Stimulated activated naive CD8-positive, alpha-beta T cell treated with anti-CD3 and anti-CD28 coated beads, Interleukin-15, Interleukin-2, amounts not matched to agents 100 U/mL and 50 U/mL, for 24 hours (primary cell): ENCODE measurements around the gene DCHS2.
A peak's percentile ranks its signal among the peaks of the same experiment; 100 is the strongest.

Source experiments
- ATAC-seq: fragments of 150-1000 bp; cut with Tn5 transposase; one replicate; pipeline ENCODE4 v1.10.0; 2021
- DNase-seq: peaks from one replicate; pipeline ENCODE4 v3.0.0; 2021

Gene DCHS2

DNA sequence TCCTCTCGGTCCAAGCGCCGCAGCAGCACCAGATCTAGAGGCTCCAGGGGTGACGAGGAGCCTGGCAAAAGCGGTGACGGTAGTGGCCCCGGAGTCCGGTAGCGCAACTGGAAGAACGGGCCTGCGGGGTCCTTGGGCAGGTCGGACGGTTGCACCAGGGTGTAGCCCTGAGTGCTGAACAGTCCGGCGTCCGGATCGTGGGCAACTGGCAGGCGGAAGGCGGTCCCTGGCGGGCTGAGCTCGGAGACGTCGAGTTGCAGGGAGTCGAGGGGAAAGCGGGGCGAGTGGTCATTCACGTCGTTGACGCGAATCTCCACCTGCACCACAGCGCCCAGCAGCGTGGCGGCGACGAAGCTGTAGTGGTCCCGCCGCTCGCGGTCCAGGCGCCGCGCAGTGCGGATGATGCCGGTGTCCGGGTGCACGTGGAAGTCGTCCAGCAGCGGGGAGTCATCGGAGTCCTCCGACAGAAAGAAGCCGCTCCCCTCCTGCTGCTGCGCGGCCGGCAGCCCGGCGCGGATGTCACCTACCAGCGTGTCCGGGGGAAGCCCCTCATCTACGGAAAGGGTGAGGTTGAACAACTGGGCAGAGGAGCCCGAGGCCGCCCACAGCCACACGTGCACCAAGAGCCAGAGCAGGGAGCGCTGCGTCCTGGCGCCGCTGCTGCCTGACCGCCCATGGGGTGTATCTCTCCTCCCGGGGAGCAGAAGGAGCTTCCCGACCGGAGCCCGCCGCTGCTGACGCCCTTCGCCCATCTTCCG is 837 bp downstream of the DCHS2 start:
- DNase-seq (peak; percentile 39), ATAC-seq (peak; percentile 57)

DNA sequence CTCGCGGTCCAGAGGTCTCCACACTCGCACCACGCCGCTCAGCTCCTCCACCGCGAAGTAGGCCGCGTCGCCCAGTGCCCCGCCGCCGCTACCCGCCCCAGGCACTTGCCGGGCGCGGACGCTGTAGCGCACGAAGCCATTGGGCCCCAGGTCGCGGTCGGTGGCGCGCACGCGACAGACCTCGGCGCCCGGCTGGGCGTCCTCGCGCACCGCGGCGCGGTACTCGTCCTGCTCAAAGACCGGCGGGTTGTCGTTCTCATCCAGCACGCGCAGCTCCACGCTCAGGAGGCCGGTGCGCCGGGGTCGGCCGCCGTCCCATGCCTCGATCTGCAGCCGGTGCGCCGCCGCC is 1.4 kb downstream of the DCHS2 start:
- DNase-seq (peak; percentile 4), ATAC-seq (no peak)

DNA sequence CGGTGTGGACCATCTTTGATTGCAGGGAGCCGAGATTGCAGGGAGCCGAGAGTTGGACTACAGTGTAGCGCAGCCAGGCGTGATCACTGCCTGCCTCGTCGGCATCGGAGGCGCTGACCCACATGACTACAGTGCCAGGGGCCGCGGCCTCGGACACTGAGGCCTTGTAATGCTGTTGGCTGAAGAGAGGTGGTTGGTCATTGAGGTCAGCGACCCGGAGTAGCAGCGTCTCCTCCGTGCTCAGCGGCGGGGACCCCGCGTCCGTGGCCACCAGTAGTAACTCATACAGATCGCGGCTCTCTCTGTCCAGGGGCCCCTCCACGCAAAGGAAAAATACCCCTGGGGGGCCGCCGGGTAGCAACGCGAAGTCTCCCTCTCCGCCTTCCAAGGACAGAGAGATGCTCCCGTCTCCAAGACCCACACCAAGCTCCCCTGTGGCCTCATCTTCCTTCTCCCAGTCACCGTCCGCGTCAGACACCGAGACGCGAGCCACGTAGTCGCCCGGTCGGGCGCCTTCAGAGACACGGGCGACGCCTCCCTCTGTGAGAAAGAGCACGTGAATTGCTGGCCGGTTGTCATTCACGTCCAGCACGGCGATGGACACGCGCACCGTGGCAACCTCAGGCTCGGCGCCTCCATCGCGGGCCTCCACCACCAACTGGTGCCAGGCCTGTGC is 1.9 kb downstream of the DCHS2 start:
- no peak for ATAC-seq
- DNase-seq: no peak

DNA sequence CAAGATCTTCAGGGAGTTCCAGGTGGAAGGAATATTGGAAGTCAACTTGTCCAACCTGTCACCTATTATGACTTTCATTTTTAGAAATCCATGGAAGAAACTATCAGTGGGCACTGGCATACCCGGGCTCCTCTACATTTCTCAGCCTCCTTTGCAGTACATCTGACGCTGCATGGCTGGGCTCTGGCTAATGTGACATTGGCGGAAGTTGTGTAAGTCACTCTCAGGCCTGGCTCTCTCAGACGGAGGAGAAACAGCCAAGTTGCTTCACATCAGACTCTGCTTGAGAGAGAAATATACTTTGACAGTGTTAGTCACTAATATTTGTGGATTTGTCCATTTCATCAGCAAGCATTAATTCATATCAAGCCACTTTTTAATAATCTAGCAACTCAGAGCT is 4.5 kb downstream of the DCHS2 start:
- ATAC-seq: no peak
- DNase-seq: no peak

DNA sequence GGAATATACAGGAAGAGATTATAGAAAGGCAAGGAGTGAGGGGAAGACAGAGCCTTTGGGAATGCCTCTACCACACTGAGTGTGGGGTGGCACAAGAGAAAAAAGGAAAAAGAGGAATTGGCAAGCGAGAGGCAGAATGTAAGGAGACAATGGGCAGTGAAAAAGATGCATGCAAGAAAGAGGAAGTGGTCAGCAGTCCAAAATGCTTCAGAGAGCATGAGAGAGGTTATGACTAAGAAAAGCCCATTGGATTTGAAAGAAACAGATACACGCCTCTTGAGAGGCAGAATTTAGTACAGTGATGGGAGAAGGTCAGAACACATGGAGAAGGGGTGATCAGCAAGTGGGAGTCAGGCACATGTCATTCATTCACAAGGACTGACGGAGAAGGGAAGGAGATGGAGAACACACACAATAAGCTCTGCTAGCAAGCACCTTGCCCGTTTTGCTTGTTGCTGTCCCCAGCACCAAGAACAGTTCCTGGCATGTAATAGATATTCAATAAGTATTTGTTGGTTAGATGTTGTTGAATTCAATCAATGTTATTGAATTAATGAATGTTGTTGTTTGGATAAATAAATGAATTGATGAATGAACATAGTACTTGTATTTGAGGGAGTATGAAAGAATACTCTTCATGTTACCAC is 6.3 kb downstream of the DCHS2 start:
- DNase-seq (no peak), ATAC-seq (no peak)

DNA sequence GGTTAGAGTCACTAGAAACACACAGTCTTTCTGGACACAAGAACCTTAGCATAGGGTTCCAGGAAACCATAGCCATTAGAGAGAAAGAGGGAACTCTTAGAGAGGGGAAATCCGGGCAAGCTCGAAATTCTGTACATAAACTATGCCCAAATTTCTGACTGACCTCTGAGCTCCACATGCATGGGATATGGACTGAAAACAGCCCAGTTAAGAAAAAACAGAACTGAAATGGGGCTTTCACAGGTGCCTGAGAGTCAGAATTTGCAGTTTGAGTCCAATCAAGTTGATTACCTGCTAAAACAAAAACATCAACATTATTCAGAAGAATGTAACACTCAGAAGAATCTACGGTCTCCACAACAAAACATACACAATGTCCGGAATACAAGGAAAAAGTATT is 13.1 kb downstream of the DCHS2 start:
- no peak for ATAC-seq
- DNase-seq: no peak

DNA sequence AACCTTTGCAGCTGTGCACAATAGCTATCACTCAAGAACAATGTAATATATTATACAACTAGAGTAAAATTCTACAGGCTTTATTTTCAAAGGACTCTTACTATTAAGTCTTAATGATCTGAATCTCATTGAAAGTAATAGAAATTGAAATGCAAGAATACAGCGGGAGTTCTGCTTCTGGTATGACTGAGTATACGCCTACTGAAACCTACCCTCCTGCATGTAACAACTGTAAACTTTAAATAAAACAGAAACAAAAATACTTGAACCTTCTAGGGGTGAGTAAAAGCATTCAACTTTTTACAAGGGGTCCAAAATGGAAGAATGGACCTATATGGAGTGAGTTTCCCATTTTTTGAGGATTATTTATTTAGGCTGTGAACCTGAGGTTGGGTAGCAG is 13.5 kb downstream of the DCHS2 start:
- DNase-seq: no peak
- ATAC-seq: no peak

DNA sequence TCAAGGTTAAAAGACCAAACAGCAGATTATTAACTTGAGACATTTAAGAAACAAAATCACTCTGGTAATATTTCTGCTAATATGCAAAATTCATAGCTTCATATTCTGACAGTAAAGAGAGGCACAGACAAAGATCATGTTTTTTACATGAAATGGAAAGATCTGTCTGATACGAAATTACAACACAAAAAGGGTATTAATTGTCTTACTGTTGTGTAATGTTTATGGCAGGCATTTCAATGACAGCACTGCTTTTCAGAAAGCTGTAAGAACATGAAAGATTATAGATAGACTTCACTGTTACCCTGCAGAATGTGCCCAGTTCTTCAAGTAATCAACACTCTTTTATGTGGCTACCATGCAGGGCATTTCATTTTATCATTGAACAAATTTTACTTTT is 15.4 kb downstream of the DCHS2 start:
- ATAC-seq (no peak), DNase-seq (no peak)

DNA sequence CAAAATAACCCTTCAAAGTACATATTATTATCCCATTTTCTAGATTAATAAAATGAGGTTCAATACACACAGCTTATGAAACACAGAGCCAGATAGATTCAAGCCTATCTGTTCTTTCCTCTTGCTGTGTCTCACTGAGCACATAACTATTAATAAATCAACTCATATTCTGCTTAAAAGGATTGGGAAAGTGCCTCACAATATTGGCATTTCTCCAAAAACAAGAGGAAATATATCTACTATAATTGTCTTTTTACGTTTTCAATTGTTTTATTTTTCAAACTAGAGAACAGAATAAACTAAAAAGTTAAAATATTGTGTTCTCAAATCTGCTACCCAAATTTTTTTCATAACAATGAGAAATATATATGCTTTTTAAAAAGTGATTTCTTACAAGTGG is 15.8 kb downstream of the DCHS2 start:
- ATAC-seq: no peak
- no peak for DNase-seq

DNA sequence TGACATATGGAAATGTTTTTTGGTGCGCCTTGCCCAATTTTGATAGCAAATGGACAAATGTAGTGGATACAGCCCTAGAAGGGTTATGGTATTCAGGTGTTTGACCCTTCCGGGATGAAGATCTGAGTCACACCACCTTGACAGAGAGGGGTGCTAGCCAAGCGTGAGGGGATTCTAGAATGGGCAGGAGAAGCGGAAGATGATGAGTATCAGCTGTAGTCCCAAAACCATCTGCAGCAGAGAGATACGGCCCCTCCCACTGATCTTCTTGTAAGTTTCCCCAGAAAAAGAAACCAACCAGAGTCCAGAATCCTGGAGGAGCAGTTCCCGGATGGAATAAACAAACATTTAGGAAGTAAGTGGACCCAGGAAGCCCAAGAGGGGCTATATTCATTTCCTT is 18.1 kb downstream of the DCHS2 start:
- DNase-seq (no peak), ATAC-seq (no peak)

DNA sequence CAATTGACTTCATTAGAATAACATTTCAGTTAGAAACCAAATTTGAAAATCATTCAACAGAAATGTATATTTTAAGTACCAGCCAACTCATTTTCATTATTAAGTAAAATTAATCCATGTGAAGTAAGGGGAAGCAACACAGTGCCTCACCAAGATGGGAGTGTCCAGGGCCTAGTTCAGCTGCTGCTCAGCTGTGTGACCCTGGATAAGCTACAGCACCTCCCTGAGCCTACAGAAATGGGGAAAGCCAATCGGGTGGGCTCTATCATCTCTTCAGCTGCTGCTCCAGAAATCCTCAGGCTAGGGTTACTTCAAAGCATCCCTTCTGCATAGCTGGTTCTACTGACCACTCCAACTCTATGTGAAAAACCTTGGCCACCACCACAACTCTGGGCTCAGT is 18.7 kb downstream of the DCHS2 start:
- DNase-seq: no peak
- ATAC-seq: no peak

DNA sequence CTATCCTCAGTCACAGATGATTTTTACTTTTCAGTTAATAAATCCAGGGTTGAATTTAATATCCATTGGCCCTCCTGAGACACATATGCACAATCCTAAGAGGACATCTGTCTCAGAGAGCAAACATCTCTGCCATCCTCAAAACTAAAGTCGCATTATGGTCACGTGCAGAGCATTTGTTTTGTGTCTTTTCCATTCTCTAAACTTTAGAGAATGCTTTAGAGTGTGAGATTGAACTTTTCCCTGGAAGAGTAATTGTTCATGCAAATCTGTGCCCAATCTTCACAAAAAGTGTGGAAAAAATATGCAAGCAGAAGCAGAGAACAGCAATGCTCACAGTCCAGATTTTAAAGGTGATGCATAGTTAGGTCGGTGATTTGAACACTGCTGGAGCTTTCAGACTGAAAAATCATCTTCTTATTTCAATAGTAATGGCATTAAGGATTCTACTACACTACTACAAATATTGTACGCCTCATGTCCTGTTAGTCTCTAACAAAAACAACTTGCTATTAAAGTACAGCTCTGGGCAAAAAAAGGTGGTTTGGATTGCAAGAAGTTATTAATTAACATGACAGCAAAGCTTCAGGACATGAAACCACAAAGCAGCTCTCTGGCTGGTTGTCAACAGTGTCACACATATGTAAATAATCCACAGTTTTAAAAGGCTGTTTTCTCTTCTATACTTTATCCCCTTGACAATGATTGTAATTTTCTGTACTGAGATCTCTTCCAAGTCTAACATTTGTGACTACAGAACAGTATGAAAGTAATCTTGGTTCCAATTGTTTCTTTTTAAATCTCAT is 19.9 kb downstream of the DCHS2 start:
- DNase-seq: no peak

DNA sequence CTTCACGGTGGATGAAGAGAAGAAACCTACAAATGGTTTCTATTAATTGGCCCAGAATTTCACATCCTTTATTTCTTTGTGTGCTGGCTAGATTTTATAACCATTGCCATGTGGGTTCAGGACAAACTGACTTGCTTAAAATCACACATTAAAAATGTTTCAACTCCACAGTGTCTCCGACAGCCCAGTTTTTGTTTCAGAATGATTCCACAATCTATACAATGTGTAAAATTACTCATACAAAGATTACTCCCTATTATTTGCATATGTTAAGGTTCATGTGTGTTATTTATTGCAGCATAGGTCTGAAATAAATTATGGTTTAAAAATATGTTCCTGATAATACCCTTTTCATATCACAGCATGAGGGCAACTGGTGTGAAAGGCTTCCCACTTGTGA is 20.6 kb downstream of the DCHS2 start:
- no peak for ATAC-seq
- DNase-seq: no peak

More for the DNA sequence above, 19.9 kb downstream of the DCHS2 start:
- ATAC-seq: no peak

DNA sequence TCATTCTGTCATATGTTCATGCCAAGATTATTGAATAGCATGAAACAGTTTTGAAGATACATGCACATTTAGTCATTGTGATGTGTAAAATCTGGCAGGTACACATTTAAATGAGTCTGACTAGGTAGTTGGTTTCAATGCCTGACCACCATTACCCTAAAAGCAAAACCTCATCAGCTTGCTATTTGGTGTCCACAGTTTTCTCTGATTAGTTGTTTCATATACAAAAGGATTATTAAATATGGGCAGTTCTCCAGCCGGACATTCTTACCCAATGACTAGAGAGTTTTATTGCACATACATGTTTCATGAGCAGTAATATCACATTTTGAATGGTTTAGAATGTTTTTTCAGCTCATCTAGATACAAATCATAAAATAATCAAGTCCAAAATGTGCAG is 23.7 kb downstream of the DCHS2 start:
- ATAC-seq: no peak
- no peak for DNase-seq

DNA sequence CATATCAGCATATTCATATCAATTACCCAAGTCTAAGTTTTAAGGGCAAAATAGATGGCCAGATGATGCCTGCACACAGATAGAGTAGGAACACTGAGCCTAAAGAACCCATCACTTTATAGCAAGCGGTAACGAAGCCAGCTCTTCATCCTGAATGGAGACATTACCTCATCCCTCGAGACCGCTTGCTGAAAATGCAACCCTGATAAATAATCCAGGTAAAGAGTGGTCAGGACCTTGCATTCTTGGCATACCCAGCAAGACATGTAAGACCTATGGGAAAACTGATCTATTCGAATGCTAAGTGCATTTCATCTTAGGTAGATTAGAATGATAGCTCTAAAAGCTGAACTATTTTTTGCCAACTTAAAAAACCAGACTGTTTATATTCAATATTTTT is 25.3 kb downstream of the DCHS2 start:
- no peak for ATAC-seq
- no peak for DNase-seq

DNA sequence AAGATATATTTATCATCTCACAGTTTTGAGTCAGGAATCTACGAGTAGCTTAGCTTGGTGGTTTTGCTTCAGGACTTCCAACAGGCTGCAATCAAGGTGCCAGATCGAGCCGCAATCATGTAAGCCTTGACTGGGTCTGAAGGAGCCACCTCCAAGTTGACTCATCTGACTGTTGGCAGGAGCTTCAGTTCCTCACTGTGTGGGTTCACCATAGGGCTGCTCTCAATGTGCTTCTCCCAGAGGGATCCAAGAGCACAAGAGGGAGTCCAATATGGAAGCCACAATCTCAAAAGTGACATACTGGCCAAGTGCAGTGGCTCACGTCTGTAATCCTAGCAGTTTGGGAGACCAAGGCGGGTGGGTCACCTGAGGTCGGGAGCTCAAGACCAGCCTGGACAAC is 26.5 kb downstream of the DCHS2 start:
- no peak for ATAC-seq
- no peak for DNase-seq

DNA sequence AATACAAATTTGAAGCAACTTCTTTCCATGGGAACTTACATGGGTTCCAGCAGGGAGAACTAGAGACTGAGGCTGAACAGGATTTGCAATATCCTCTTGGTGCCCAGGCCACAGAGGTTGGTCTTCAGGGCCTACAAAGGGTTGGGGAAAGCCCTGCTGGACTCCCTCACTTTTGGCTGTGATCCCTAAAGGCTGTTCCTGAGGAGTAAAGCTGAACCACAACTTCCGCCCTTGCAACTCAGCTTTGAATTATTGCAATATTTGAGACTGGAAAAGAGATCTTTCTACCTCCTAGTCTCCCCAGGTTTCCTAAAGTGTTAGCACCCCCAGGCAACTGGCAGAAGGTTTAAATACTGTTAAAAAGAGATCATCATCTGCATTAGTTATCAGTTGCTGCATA is 26.9 kb downstream of the DCHS2 start:
- no peak for DNase-seq
- no peak for ATAC-seq

DNA sequence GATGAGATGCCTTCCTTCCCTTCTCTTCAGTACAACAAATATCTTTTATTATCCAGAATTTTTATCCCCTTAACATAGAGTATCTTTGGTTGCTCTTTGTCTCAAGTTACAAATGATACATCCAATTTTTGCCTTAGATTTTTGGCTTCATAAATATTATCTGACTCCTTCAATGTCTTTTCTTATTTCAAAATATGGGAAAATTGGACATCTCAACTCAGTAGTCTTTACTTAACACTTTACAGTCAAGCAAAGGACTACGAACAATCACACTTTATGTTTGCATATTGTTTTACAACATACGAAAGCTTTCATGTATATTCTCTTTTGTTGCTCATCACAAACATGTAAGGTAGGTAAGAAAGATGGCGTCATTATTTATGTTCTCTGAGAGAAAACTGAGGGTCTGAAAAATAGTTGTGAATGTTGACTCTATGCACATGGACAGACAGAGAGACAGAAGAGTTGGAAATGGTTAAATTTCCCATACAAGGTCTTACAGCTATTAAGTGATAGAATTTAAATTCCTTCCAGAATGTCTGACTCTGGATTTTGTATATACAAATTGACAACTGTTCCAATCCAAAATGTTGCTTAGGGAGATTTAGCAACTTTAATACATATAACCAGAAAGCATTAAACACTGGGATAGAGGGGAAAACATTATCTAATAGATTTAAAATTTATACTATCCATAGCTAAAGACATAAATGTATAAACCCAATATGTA is 29.4 kb downstream of the DCHS2 start:
- ATAC-seq (no peak), DNase-seq (no peak)

DNA sequence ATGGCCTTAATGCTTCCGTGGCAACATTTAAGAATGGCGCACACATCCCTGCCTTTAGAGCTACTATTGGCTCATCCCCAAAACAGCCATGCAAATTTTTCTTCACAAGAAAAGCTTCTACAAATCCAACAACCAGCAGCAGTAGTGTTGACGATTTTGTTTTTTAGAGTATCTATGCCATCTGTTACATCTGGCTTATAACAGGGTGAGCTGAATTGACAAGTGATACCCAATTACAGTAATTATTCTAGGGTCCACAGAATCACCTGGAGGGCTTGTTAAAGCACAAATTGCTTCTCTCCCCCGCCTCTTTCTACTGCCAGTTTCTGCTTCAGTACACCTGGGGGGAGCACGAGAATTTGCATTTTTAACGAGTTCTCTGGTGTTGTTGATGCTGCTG is 34.1 kb downstream of the DCHS2 start:
- DNase-seq: no peak

DNA sequence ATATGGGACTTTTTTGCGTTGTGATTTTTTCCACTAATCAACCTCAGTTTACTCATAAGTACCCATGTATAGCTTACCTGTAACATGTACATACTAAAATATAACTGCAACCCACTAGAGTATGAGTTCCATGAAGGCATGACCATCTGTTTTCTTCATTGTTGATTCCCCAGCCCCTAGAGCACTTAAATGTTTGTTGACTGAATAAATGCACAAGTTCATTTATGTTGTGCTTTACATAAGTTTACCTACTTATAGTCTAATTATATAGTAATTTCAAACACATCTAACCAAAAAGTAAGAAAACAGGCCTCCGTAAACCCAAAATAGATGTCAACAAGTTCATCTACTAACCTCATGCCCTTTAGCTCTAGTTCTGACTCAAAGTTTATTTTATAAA is 34.7 kb downstream of the DCHS2 start:
- DNase-seq (no peak), ATAC-seq (no peak)

More for the DNA sequence above, 34.1 kb downstream of the DCHS2 start:
- no peak for ATAC-seq

DNA sequence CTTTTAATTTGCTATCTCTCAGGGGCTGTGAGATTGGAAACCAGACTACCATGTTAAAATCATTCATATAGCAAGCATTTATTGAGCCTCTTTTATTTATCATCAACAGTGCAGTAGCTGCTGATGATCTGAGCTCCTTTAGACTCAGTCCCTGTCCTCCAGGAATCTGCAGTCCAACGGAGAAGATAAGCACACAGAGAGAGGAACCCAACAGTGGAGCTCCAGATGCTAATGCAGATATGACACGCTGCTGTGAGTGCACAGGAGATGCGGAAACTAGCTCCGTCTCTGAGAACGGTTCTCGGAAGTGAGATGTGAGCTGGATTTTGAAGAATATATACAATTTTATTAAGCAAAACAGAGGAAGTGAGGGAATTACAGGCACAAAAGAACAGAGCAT is 35.4 kb downstream of the DCHS2 start:
- ATAC-seq (no peak), DNase-seq (no peak)

DNA sequence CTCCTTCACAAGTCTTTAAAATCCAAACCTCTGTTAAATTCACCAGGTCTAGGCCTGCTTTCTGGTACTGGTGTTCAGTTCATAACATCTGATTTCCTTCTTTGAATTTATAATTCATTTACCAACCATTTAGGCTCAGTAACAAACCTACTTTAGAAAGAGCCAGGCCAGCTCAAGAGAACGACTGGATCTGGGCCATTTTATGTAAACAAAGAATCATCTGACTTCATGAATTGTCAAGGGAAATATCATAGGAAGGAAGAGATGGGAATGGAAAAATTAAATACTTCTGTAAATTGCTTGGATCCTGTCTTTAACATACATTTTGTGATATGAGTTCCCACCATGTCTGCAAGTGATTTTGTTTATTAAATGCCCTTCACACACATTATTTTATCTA is 36.5 kb downstream of the DCHS2 start:
- DNase-seq (no peak), ATAC-seq (no peak)
